OCI-LY1 (cell line): ENCODE results near the gene MLLT1.

ENCODE experiments used
- H2AFZ ChIP-seq: fragments of 200-600 bp; sonication (generic), shearing (Covaris generic); 2 replicates; pipeline ENCODE4 v1.6.0; 2014; ENCODE audit warnings: antibody characterized with exemption, mild to moderate bottlenecking, low read length
- H3F3A ChIP-seq: fragments of 200-600 bp; sonication (generic), shearing (Covaris generic); 2 replicates; pipeline ENCODE4 v1.6.0; 2014; ENCODE audit warnings: mild to moderate bottlenecking, antibody characterized with exemption, low read length, moderate library complexity; ENCODE audit not compliant: insufficient read depth
- H3K27ac ChIP-seq: fragments of 200-600 bp; sonication (generic); 2 replicates; pipeline ENCODE4 v1.5.1; 2014; ENCODE audit warnings: low read length, mixed run types, mild to moderate bottlenecking, low read depth; ENCODE audit not compliant: poor library complexity, severe bottlenecking
- H3K27me3 ChIP-seq: fragments of 200-600 bp; sonication (generic); 2 replicates; pipeline ENCODE4 v1.6.0; 2014; ENCODE audit warnings: antibody characterized with exemption, mild to moderate bottlenecking, low read length, moderate library complexity; ENCODE audit not compliant: insufficient read depth
- H3K36me3 ChIP-seq: fragments of 200-600 bp; sonication (generic); 2 replicates; pipeline ENCODE4 v1.6.1; 2014; ENCODE audit warnings: mild to moderate bottlenecking, antibody characterized with exemption, low read length, moderate library complexity, mixed read lengths; ENCODE audit not compliant: insufficient read depth
- H3K4me1 ChIP-seq: fragments of 200-600 bp; sonication (generic); 2 replicates; pipeline ENCODE4 v1.5.1; 2014; ENCODE audit warnings: mild to moderate bottlenecking, low read length, moderate library complexity; ENCODE audit not compliant: insufficient read depth, severe bottlenecking
- H3K4me2 ChIP-seq: fragments of 200-600 bp; sonication (generic), shearing (Covaris generic); 2 replicates; pipeline ENCODE4 v1.6.1; 2014; ENCODE audit warnings: low read length
- H3K4me3 ChIP-seq: fragments of 200-600 bp; sonication (generic); 2 replicates; pipeline ENCODE4 v1.5.1; 2014; ENCODE audit warnings: low read length, low read depth, mild to moderate bottlenecking, mixed read lengths; ENCODE audit not compliant: poor library complexity, severe bottlenecking
- H3K79me2 ChIP-seq: fragments of 200-600 bp; shearing (Covaris generic); 2 replicates; pipeline ENCODE4 v1.6.1; 2016; ENCODE audit warnings: mixed run types, low read length, mixed read lengths; ENCODE audit not compliant: insufficient read depth
- H3K9ac ChIP-seq: fragments of 200-600 bp; sonication (generic), shearing (Covaris generic); 2 replicates; pipeline ENCODE4 v1.6.1; 2014; ENCODE audit warnings: mild to moderate bottlenecking, low read length, mixed read lengths
- H3K9me2 ChIP-seq: fragments of 200-600 bp; sonication (generic), shearing (Covaris generic); 2 replicates; pipeline ENCODE4 v1.6.1; 2014; ENCODE audit warnings: low read depth, mild to moderate bottlenecking, low read length, mixed read lengths
- H3K9me3 ChIP-seq: fragments of 200-600 bp; shearing (Covaris generic); 2 replicates; pipeline ENCODE4 v1.6.1; 2014; ENCODE audit warnings: low read length, mixed read lengths
- H4K20me1 ChIP-seq: fragments of 200-600 bp; sonication (generic), shearing (Covaris generic); 2 replicates; pipeline ENCODE4 v1.6.0; 2016; ENCODE audit warnings: mild to moderate bottlenecking, low read length; ENCODE audit not compliant: insufficient read depth
- EZH2 ChIP-seq: fragments of 200-600 bp; sonication (generic), shearing (Covaris generic); IDR thresholded peaks from 2 replicates; pipeline ENCODE4 v1.8.0; 2017; ENCODE audit warnings: borderline replicate concordance, mixed run types, mild to moderate bottlenecking, antibody characterized with exemption, low read length, moderate library complexity, mixed read lengths
- TF ChIP-seq, protein P1 (sequence below): fragments of 200-600 bp; sonication (generic), shearing (Covaris generic); IDR thresholded peaks from 2 replicates; pipeline ENCODE4 v1.5.1; 2017; ENCODE audit warnings: mild to moderate bottlenecking, antibody characterized with exemption, low read length, moderate library complexity, mixed read lengths

MLLT1 gene

DNA sequence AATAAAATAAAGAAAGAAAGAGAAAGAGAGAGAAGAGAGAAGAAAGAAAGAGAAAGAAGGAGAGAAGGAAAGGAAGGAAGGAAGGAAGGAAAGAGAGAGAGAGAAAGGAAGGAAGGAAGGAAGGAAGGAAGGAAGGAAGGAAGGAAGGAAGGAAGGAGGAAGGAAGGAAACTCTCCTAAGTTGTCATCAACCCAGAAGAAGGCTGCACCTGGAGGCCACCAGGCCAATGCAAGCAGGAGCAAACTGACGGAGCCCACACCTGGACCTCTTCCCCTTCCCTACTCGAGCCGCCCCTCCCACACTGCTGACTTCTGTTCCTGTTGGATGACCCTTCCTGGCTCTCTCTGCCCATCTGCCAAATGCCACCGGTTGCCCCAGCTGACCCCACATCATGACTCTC lies 45.0 kb upstream of the MLLT1 start:
- H3K27ac ChIP-seq, result no peak overlapping the region

DNA sequence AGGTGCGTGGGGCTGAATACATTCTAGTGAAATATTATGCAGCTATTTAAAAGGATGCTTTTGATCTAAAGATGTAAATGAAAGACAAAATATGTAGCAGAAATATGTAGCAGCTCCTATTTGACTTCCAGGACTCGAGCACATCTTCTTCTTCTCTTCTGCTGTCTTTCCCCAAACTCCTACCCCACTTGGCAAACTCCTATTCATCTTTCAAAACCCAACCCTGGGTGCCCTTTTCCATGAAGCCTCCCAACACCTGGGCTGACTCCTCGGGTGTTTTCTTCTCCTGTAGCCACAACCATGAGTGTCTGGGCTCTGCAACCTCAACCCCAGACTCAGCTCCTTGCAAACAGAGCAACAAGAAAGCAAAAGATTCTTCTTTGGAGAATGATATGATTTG lies 42.5 kb upstream of the MLLT1 start:
- Histone ChIP-seq H3K79me2 (no peaks in the 10 kb centered on the region), H3K4me2 (no peak overlapping the region), H2AFZ (no peak overlapping the region), H3K4me1 (no peaks in the 10 kb centered on the region), H3K27me3 (peaks cover 5% of the 10 kb centered on the region; the same call in 1 of the 2 replicates), H4K20me1 (no peaks in the 10 kb centered on the region), H3K9me2 (no peaks in the 10 kb centered on the region), H3K36me3 (no peaks in the 10 kb centered on the region), H3K9ac (no peak overlapping the region), H3K4me3 (no peak overlapping the region), H3F3A (no peaks in the 10 kb centered on the region), H3K27ac (no peak overlapping the region), H3K9me3 (no peaks in the 10 kb centered on the region)
- TF ChIP-seq, protein P1, sequence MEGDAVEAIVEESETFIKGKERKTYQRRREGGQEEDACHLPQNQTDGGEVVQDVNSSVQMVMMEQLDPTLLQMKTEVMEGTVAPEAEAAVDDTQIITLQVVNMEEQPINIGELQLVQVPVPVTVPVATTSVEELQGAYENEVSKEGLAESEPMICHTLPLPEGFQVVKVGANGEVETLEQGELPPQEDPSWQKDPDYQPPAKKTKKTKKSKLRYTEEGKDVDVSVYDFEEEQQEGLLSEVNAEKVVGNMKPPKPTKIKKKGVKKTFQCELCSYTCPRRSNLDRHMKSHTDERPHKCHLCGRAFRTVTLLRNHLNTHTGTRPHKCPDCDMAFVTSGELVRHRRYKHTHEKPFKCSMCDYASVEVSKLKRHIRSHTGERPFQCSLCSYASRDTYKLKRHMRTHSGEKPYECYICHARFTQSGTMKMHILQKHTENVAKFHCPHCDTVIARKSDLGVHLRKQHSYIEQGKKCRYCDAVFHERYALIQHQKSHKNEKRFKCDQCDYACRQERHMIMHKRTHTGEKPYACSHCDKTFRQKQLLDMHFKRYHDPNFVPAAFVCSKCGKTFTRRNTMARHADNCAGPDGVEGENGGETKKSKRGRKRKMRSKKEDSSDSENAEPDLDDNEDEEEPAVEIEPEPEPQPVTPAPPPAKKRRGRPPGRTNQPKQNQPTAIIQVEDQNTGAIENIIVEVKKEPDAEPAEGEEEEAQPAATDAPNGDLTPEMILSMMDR, result no peak
- no peak for TF ChIP-seq EZH2

More for the DNA sequence above, 45.0 kb upstream of the MLLT1 start:
- H3K4me3 ChIP-seq, result no peak overlapping the region
- TF ChIP-seq, protein P1, result no peak
- TF ChIP-seq EZH2, result no peak
- no peaks in the 10 kb centered on the region for H4K20me1 ChIP-seq
- H3K4me1 ChIP-seq, result no peaks in the 10 kb centered on the region
- no peaks in the 10 kb centered on the region for H3F3A ChIP-seq
- no peak overlapping the region for H3K9ac ChIP-seq
- H3K9me3 ChIP-seq, result no peaks in the 10 kb centered on the region
- no peak overlapping the region for H3K4me2 ChIP-seq
- H3K9me2 ChIP-seq, result no peaks in the 10 kb centered on the region
- H3K27me3 ChIP-seq, result peaks cover 5% of the 10 kb centered on the region; the same call in 1 of the 2 replicates
- no peak overlapping the region for H2AFZ ChIP-seq
- no peaks in the 10 kb centered on the region for H3K36me3 ChIP-seq
- no peaks in the 10 kb centered on the region for H3K79me2 ChIP-seq

DNA sequence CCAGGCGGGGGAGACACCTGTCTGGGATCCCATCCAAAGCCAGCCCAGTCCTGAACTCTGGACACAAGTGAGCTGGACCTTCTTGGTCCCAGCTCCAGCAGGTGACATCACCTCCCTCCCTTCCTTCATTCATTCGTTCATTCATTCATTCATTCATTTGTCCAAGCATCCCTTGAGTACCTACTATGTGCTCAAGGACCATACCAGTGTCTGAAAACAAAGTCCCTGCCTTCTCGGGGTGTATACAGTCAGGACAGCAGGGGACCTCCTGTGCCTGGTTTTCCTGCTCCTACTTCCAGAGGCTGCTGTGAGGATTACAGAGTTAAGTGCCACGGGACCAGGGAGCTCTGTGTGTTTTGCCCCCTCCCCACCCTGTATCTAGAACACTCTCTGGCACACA lies 39.6 kb upstream of the MLLT1 start:
- Histone ChIP-seq H3K4me1 (no peaks in the 10 kb centered on the region), H3F3A (no peaks in the 10 kb centered on the region), H3K4me3 (no peak overlapping the region), H2AFZ (no peak overlapping the region), H3K36me3 (no peaks in the 10 kb centered on the region), H3K9me2 (no peaks in the 10 kb centered on the region), H3K9ac (no peak overlapping the region), H3K27ac (no peak overlapping the region), H3K79me2 (no peaks in the 10 kb centered on the region), H4K20me1 (no peaks in the 10 kb centered on the region), H3K4me2 (no peak overlapping the region), H3K9me3 (no peaks in the 10 kb centered on the region), H3K27me3 (peaks cover 5% of the 10 kb centered on the region; the same call in 1 of the 2 replicates)
- TF ChIP-seq, protein P1, result no peak
- no peak for TF ChIP-seq EZH2
